HK-2 (cell line): ENCODE measurements around the gene UBR1.
"Not testable (repeated sequence)": the region's sequence is repeated elsewhere in the genome, so short reads cannot be mapped to it uniquely, and the experiment has no call there.

Experiments
- DNase-seq: peaks from one replicate; pipeline ENCODE4 v3.0.0-alpha.2; 2018; ENCODE audit not compliant: unreplicated experiment

The UBR1 gene

DNA sequence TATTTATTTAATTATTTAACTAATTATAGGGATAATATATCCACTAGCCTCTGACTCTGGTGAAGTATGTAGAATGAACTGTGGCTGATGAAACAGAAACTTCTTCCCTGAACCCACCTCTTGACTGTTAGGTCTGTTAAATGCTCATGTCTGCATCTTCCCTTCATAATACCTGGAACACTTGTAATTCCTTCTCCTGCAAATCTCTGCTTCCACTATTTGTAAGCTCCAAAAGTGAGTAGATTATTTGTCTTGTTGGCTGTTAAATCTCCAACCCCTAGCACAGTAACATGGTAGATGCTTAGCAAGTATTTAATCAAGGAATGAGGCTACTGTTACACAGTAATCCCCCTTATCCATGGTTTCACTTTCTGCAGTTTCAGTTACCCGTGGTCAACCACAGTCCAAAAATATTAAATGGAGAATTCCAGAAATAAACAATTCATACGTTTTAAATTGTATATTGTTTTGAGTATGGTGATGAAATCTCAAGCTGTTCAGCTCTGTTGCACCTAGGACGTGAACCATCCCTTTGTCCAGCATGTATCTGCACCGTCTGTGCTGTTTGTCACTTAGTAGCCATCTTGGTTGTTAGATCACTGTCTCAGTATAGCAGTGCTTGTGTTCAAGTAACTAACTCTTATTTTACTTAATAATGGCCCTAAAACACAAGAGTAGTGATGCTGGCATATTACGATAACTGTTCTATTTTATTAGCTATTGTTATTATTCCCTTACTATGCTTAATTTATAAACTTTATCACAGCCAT is 190.9 kb downstream of the UBR1 start:
- no peak for DNase-seq

DNA sequence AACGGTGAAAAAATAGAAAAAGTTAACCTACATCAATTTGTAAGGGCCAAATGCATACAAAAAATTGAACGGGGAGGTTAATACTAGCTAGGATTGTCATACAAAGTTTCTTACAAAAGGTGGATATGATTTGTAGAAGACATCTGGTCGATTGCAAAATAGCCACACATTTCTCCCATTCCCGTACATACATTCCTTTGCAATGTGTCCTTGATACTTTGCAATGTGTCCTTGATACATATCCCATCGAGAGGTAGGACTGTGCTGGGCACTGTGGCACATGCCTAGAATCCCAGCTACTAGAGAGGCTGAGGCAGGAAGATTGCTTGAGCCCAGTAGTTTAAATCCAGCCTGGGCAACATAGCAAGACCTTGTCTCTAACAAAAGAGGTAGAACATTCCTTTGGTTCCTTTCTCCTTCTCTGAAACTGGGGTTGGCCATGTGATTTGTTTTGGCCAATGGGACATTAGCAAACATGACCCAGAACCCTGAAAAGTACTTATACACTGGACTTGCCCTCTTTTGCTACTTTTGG is 194.7 kb downstream of the UBR1 start:
- no peak for DNase-seq

DNA sequence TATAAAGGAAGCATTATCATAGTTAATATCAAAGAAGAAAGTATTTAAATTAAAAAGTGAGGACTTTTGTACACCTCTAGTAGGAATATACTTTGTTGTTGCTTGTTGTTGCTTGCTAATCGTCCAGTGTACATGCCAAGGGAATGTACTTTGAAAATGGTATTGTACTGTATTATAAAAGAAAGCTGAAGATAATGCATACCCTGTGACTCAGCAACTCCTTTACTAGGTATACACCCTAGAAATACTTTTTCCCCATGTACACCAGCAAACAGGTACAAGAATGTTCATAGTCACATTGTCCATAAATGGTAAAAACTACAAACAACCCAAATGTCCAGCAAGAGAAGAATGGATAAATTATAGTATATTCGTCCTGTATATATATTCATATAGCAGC is 197.3 kb downstream of the UBR1 start:
- DNase-seq: no peak

DNA sequence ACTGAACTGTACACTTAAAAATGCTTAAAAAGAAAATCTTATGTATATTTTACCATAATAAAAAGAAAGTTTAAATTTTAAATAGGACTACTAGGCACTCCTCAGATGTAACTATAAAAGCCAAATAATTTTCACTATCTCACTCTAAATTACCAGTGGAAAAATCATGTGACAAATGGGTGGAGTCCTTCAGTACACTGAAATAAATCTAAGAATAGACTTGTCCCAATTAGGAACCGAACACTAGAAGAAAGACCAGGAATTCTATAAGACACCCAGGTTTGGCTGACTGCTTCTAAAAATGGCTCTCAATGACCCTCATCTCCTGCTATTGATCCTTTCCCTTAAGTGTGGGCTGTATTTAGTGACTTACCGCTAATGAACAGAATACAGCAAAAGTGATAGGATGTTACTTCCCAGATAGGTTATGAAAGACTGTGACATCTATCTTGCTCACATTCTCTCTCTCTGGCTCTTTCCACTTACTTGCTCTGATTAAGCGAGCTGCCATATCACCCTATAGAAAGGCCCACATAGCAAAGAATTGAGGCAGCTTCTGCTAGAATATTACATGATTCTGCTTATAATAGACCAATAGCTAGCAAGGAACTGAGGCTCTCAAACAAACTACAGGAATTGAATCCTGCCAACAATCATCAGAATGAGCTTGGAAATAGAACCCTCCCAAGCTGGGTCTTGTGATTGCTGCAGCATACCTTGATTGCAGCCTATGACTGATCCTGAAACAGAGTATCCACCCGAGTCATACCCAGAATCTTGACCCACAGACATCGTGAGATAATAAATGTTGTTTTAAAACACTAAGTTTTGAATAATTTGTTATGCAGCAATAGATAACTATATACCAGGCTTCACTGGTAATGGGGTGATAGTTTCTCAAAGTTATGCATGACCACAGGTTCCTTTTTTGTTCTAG is 202.2 kb downstream of the UBR1 start:
- no peak for DNase-seq

DNA sequence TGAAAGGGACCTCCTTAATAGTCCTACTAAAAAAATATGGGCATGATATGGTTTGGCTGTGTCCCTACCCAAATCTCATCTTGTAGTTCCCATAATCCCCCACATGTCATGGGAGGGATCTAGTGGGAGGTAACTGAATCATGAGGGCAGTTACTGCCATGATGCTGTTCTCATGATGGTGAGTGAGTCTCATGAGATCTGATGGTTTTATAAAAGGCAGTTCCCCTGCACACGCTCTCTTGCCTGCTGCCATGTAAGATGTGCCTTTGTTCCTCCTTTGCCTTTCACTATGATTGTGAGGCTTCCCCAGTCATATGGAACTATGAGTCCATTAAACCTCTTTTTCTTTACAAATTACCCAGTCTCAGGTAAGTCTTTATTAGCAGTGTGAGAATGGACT is 211.9 kb downstream of the UBR1 start:
- not testable (repeated sequence) for DNase-seq
